22Rv1 (cell line): ENCODE measurements around the gene ARF1.

Experiments used
- ZFX ChIP-seq: fragments of 450-650 bp; IDR thresholded peaks from 2 replicates; pipeline ENCODE4 v1.6.1; 2017; ENCODE audit warnings: antibody characterized with exemption, borderline replicate concordance
- TF ChIP-seq, protein P1 (sequence below): fragments of 450-650 bp; IDR thresholded peaks from 2 replicates; pipeline ENCODE4 v1.5.1; 2017; ENCODE audit warnings: mild to moderate bottlenecking

DNA sequence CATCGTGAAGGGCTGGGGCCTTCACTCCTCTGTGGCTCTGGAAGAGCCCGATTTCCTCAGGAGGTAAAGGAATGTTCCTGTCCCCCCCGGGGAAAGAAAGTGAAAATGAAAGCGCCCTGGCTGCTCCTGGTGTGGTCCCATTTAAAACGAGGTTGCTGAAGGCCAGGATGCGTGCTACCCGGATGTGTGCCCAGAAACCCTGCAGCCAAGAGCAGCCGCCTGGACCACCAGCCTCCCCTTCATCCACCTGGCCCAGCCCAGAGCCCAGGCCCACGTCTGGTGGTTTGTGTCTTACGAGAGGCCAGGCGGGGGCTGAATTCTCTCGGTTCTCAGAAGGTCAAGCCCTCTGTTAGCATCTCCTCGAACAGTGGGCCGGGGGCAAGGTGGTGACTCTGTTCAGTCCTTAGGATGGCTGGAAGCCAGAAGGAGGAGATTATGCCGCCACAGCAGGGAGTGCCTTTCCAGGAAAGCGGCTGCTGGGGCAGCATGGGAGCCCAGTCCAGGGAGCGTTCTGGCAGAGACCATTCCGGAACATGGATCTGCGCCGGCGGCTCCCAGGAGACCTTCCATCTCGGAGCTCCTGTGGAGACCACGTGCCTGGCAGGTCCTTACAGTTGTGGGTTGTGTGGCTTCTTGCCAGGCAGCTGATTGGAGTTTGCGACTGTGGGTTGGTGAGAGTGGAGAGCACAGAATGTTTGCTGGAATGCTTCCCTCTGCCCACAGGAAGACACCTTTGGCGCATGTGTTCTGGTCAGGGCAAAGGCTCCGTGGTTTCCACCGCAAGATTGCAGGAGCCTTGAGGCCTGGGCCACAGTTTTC is 58.9 kb downstream of the ARF1 start:
- TF ChIP-seq, protein P1, sequence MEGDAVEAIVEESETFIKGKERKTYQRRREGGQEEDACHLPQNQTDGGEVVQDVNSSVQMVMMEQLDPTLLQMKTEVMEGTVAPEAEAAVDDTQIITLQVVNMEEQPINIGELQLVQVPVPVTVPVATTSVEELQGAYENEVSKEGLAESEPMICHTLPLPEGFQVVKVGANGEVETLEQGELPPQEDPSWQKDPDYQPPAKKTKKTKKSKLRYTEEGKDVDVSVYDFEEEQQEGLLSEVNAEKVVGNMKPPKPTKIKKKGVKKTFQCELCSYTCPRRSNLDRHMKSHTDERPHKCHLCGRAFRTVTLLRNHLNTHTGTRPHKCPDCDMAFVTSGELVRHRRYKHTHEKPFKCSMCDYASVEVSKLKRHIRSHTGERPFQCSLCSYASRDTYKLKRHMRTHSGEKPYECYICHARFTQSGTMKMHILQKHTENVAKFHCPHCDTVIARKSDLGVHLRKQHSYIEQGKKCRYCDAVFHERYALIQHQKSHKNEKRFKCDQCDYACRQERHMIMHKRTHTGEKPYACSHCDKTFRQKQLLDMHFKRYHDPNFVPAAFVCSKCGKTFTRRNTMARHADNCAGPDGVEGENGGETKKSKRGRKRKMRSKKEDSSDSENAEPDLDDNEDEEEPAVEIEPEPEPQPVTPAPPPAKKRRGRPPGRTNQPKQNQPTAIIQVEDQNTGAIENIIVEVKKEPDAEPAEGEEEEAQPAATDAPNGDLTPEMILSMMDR = no peak
- no peak for TF ChIP-seq ZFX
